ENCODE results near the gene NAALADL2.

The NAALADL2 gene

GRCh38 chr3:175185903-175186302 lies 326.8 kb downstream of the NAALADL2 start:
- no peak overlapping the region for H3K4me3 ChIP-seq (ENCODE audit: low read depth, low read length)
- DNase-seq (ENCODE audit: low read depth), result no peak
- TF ChIP-seq CTCF (conservative IDR thresholded peaks at IDR 0.05; ENCODE audit: low read depth, low read length), result no peak

GRCh38 chr3:175186511-175186910 lies 327.4 kb downstream of the NAALADL2 start:
- TF ChIP-seq CTCF (conservative IDR thresholded peaks at IDR 0.05; ENCODE audit: low read depth, low read length), result no peak
- no peak overlapping the region for H3K4me3 ChIP-seq (ENCODE audit: low read depth, low read length)
- peak; percentile 61 for DNase-seq (ENCODE audit: low read depth)

DNA sequence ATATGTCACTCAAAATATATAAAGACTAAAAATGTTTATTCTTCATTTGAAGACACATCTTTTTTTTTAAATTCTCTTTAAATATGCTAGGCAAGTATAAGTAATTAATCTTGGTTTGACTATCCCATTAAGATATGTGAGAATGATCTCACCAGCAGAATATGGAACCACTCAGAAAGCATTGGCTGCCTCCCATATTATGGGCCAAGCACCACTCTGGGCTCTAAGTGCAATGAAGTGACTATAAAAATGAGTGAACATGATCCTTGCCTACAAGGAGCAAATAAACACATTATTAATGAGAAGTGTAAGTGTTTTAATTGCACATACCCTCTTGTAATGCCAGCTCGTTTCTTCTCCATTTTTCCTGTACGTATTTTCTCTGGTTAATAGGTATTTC lies 328.5 kb downstream of the NAALADL2 start:
- no peak for TF ChIP-seq CTCF (conservative IDR thresholded peaks at IDR 0.05; ENCODE audit: low read depth, low read length)
- H3K4me3 ChIP-seq (ENCODE audit: low read depth, low read length), result no peak overlapping the region
- no peak for DNase-seq (ENCODE audit: low read depth)

DNA sequence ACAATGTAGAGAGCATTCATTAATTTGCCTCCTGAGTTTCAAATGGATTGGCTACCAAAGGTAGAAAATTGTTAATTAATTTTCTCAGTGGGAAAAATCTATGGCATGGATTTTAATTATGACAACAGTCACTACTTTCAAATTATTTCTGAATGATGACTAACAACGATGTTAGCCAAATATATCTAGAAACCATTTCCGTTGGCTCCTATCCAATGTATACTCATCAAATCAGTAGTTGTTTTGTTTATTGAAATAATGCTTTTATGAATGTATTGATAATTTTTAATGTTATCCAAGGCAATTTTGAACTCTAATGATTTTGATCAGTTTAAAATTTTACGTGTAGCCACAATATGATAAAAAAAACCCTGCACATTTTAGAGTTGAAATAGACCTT lies 333.4 kb downstream of the NAALADL2 start:
- peak; percentile 38 for DNase-seq (ENCODE audit: low read depth)
- no peak overlapping the region for H3K4me3 ChIP-seq (ENCODE audit: low read depth, low read length)
- TF ChIP-seq CTCF (conservative IDR thresholded peaks at IDR 0.05; ENCODE audit: low read depth, low read length), result no peak

DNA sequence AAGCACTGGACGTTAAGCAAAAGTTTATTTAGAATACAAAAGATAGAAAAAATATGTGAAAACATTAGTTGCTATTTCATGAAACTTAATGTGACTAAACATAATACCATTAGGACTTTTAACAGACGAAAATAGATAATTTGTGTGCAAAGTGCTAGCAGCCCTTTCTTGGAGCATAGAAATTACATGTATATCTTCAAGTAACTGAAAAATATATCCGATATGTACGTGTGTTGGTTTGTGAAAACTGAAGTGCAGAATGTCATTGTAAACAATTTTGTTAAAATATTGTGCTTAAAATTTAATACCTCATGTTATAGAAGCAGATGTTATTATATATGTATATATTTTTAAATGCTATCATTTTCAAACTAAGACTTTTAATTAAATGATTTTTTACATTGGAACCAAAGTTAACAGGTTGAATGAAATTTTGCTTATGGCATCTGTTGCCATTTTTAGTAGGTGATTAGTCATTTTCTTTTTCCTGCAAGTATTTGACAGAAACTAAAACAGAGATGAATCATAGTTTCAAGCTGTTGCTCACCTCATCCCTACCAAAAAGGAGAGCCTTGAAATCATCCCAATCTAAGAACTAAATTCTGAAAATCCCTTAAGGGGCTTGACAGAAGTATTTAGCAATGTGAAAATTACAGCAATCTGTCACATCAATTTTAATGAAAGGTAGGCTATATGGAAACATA lies 334.8 kb downstream of the NAALADL2 start:
- no peak overlapping the region for H3K4me3 ChIP-seq (ENCODE audit: low read depth, low read length)
- DNase-seq (ENCODE audit: low read depth), result peak; percentile 54
- TF ChIP-seq CTCF (conservative IDR thresholded peaks at IDR 0.05; ENCODE audit: low read depth, low read length), result no peak

DNA sequence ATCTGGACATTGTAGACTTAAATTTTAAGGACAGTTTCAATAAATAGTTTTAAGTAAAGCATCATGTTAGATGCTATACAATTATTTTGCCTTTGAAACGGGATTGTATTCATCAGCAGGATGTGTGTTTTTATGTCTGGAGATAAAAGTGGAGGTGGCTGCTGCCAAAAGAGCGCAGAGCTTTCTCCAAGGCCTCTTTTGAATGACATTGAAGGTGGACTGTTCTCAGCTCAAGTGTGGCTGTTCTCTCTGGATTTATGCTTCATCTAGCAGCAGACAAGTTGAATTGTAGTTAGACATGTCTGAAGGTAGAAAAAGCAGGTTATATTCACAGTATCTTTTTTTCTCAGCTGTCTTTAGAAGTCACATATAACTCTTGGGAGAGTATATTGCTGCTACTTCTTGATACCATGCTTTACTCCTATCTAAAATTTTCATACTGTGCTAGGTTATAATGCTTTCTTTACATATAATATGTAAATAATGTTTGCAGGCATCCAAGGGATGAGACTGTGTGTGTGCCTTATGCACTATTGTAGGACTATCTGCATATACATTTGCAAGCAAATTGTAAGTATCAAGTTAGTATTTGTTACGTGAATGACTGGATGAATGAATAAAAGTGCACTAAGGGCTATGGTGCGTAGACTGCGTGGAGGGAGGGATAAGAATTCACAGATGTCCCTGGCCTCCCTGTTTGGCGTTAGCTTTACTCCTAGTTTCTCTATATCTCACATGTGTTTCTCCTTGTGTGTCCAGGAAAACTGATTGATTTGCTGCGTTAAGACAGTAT lies 340.1 kb downstream of the NAALADL2 start:
- no peak for TF ChIP-seq CTCF (conservative IDR thresholded peaks at IDR 0.05; ENCODE audit: low read depth, low read length)
- H3K4me3 ChIP-seq (ENCODE audit: low read depth, low read length), result no peak overlapping the region
- no peak for DNase-seq (ENCODE audit: low read depth)

Data from choroid plexus epithelial cell (primary cell).